BLaER1 treated with 17β-estradiol and CSF1 and Interleukin-3, amounts not matched to agents 10 nM and 100 nM (cell line): ENCODE results near the gene RIMBP3C.
"Not testable (repeated sequence)": the region's sequence is repeated elsewhere in the genome, so short reads cannot be mapped to it uniquely, and the experiment has no call there.

ENCODE experiments used
- H3K27ac ChIP-seq, 11 experiments: shearing (Covaris generic); formaldehyde crosslinking; 2 replicates each; pipeline ENCODE4 v1.8.1; 2022
- H3K27me3 ChIP-seq, 11 experiments: shearing (Covaris generic); formaldehyde crosslinking; 2 replicates each; pipeline ENCODE4 v1.8.1; 2022
- H3K36me3 ChIP-seq, 11 experiments: shearing (Covaris generic); formaldehyde crosslinking; 2 replicates each; pipeline ENCODE4 v1.8.1; 2022
- H3K4me1 ChIP-seq, 10 experiments: shearing (Covaris generic); formaldehyde crosslinking; 2 replicates each; pipeline ENCODE4 v1.8.1; 2022
- H3K4me2 ChIP-seq, 11 experiments: shearing (Covaris generic); formaldehyde crosslinking; 2 replicates each; pipeline ENCODE4 v1.8.1; 2022
- H3K4me3 ChIP-seq, 10 experiments: shearing (Covaris generic); formaldehyde crosslinking; 2 replicates each; pipeline ENCODE4 v1.8.1; 2022
- H3K9ac ChIP-seq, 11 experiments: shearing (Covaris generic); formaldehyde crosslinking; 2 replicates each; pipeline ENCODE4 v1.8.1; 2022
- H3K9me3 ChIP-seq, 11 experiments: shearing (Covaris generic); formaldehyde crosslinking; replicated peaks in 1 of 11; 2 replicates each; pipeline ENCODE4 v1.8.1; 2022
- H4K20me1 ChIP-seq, 11 experiments: shearing (Covaris generic); formaldehyde crosslinking; 2 replicates each; pipeline ENCODE4 v1.8.1; 2022
- Cebpa-rat ChIP-seq, 11 experiments: shearing (Covaris generic); IDR thresholded peaks; 2 replicates each; pipeline ENCODE4 v1.8.1; 2022

The RIMBP3C gene, protein sequence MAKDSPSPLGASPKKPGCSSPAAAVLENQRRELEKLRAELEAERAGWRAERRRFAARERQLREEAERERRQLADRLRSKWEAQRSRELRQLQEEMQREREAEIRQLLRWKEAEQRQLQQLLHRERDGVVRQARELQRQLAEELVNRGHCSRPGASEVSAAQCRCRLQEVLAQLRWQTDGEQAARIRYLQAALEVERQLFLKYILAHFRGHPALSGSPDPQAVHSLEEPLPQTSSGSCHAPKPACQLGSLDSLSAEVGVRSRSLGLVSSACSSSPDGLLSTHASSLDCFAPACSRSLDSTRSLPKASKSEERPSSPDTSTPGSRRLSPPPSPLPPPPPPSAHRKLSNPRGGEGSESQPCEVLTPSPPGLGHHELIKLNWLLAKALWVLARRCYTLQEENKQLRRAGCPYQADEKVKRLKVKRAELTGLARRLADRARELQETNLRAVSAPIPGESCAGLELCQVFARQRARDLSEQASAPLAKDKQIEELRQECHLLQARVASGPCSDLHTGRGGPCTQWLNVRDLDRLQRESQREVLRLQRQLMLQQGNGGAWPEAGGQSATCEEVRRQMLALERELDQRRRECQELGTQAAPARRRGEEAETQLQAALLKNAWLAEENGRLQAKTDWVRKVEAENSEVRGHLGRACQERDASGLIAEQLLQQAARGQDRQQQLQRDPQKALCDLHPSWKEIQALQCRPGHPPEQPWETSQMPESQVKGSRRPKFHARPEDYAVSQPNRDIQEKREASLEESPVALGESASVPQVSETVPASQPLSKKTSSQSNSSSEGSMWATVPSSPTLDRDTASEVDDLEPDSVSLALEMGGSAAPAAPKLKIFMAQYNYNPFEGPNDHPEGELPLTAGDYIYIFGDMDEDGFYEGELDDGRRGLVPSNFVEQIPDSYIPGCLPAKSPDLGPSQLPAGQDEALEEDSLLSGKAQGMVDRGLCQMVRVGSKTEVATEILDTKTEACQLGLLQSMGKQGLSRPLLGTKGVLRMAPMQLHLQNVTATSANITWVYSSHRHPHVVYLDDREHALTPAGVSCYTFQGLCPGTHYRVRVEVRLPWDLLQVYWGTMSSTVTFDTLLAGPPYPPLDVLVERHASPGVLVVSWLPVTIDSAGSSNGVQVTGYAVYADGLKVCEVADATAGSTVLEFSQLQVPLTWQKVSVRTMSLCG (N-terminal part only)

DNA sequence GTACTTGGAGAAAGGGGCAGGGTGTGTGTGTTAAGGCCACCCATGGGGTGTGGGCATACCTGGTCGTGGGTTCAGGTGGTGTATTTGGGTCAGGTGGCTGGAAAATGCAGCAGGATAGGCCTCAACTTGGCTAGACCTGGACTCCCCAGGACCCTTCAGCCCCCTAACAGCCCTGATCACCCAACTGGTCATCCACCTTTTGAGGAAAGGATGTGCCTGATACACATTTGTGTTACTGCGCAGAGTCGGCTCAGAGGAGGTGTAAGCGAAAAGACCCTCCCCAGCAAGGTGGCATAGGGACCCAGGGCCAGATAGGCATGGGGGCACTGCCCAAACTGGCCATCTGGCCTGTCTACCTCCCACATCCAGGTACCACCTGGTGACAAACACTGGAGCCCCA, at the start of gene RIMBP3C:
Gene RIMBP3C (minus strand): TSS at position 101 of the 400 bp plus-strand sequence. CDS start 485 bp downstream, outside the sequence.
- H3K27me3 ChIP-seq, H3K4me1 ChIP-seq, H3K4me3 ChIP-seq, H3K9me3 ChIP-seq, H4K20me1 ChIP-seq, H3K27ac ChIP-seq, H3K36me3 ChIP-seq, H3K9ac ChIP-seq, H3K4me2 ChIP-seq: not testable (repeated sequence)

DNA sequence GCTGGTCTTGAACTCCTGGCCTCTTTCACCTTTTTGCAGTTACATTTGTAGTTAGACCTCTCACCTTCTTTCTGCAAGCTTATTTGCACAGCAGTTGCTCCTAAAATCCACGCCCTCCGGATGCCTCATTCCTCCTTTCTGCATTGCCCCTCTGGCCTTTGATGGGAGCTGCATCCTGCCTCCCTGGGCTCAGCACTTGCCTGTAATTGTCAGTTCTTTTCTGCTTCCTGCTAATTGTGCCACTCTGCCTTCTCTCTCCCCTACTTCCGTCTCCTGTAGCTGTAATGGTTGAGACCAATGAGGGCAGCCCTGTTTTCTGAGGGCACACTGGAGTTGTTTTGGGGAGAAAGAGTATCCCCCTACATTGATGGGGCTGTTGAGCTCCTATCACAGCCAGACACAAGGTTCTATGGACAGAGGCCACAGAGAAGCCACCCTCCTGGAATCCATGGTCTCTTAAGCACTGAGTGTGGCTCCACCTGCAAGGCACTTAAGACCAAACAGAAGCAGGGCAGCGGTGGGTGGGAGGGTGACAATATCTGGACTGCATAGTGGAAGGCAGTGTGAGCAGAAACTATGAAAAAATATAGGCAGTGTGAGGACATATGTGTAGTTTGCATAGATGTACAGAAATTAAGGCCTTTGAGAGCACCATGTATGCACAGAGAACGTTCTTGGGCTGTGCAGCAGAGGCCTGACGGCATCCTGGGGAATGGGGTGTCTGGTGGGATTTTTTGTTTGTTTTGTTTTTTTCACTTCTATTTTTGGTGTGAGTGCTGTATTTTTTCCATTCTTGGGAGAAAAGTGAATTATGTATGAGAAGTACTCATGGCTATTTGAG, 48.0 kb upstream of the RIMBP3C start:
- Histone ChIP-seq H3K27me3 (no peaks in the 10 kb centered on the region), H4K20me1 (peaks cover 100% of the 10 kb centered on the region in 11 experiments), H3K4me1 (peaks cover 0 to 53% (median 8%) of the 10 kb centered on the region in 10 experiments; a peak in 12 of 20 replicates), H3K4me3 (no peak overlapping the region), H3K27ac (no peak overlapping the region), H3K4me2 (peak overlapping the region in 4 of 11 experiments; percentile 1 to 24 (median 12); a peak in 2 of 22 replicates), H3K9ac (peak overlapping the region in 1 of 11 experiments; percentile 14; a peak in 1 of 22 replicates), H3K9me3 (no peaks in the 10 kb centered on the region), H3K36me3 (peaks cover 46 to 96% (median 85%) of the 10 kb centered on the region in 11 experiments)
- no peak for TF ChIP-seq Cebpa-rat (IDR thresholded peaks at IDR 0.05)

DNA sequence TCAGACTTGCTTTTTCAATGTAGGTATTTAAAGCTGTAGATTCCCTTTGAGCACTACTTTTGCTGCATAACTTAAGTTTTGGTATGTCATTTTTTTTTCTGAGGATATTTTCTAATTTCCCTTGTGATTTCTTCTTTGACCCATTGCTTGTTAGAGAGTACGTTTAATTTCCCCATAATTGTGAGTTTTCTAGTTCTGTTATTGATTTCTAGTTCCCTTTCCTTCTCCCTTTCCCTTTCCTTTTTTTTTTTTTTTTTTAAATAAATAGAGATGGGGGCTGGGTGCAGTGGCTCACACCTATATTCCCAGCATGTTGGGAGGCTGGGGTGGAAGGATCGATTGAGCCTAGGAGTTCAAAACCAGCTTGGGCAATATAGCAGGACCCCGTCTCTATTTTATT, 47.0 kb upstream of the RIMBP3C start:
- H4K20me1 ChIP-seq, result peaks cover 100% of the 10 kb centered on the region in 11 experiments
- H3K27ac ChIP-seq, result peak overlapping the region in 1 of 11 experiments; percentile 16; a peak in 1 of 22 replicates
- peaks cover 56 to 100% (median 92%) of the 10 kb centered on the region in 11 experiments for H3K36me3 ChIP-seq

DNA sequence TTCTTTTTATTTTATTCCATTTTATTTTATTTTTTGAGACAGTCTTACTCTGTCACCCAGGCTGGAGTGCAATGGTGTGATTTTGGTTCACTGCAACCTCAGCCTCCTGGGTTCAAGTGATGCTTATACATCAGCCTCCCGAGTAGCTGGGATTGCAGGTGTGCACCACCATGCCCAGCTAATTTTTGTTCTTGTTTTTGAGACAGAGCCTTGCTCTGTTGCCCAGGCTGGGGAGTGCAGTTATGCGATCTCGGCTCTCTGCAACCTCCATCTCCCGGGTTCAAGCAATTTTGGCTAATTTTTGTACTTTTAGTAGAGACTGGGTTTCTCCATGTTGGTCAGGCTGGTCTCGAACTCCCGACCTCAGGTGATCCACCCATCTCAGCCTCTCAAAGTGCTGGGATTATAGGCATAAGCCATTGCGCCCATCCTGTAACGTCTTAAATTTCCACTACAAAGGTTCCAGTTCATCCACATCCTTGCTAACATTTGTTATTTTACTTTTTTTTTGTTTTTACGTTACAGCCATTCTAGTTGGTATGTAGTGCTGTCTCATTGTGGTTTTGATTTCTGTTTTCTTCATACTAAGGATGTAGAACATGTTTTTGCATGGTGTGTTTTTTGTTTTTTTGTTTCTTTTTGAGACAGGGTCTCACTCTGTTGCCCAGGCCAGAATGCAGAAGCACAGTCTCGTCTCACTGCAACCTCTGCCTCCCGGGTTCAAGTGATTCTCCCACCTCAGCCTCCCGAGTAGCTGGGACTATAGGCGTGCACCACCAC, 45.3 kb upstream of the RIMBP3C start:
- H3K9me3 ChIP-seq, H3K9ac ChIP-seq, H3K27me3 ChIP-seq, H3K27ac ChIP-seq, H3K4me3 ChIP-seq: not testable (repeated sequence)
- Histone ChIP-seq H3K4me1 (peaks cover 4 to 39% (median 17%) of the 10 kb centered on the region in 10 experiments), H3K4me2 (peak overlapping the region in 1 of 11 experiments; percentile 18; a peak in 1 of 22 replicates), H3K36me3 (peaks cover 62 to 100% (median 95%) of the 10 kb centered on the region in 11 experiments), H4K20me1 (peaks cover 100% of the 10 kb centered on the region in 11 experiments)

More for the DNA sequence above, 47.0 kb upstream of the RIMBP3C start:
- H3K4me1 ChIP-seq, result peaks cover 0 to 43% (median 11%) of the 10 kb centered on the region in 10 experiments; a peak in 12 of 20 replicates
- H3K27me3 ChIP-seq, result no peaks in the 10 kb centered on the region
- H3K4me2 ChIP-seq, result peak overlapping the region in 3 of 11 experiments; percentile 11 to 24 (median 12); a peak in 2 of 22 replicates
- TF ChIP-seq Cebpa-rat (IDR thresholded peaks at IDR 0.05), result no peak
- H3K9me3 ChIP-seq, result no peaks in the 10 kb centered on the region
- H3K9ac ChIP-seq, result peak overlapping the region in 1 of 11 experiments; percentile 14; a peak in 2 of 22 replicates
- H3K4me3 ChIP-seq, result no peak overlapping the region

DNA sequence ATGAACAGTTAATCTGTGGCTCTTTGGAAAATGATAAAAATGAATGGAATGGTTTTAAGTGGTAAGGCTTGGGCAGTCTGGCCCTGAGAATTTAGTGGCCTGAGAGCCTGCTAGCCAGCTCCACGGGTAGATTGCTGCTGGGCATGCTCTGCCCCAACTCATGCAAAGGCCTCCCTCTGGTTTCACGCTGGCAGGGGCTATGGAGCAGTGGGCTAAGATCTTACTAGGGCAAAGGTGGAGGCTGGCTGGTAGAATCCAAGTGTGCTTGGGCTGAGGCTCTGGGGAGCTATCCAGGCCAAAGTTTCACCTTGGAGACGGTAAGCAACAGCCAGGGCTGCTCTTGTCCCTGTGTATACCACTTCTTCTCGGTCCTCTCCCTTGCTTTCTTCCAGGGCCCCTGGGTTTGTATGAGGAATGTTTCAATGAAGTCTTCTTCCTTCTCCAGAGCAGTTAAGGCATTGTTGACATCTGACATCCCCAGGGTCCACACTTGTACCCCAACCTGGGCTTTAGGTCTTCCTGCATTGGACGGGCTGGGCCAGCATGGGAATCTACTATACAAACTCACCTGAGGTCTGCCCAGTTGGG, 43.7 kb upstream of the RIMBP3C start:
- peaks cover 19 to 55% (median 33%) of the 10 kb centered on the region in 10 experiments for H3K4me1 ChIP-seq
- H4K20me1 ChIP-seq, result peaks cover 100% of the 10 kb centered on the region in 11 experiments
- no peak overlapping the region for H3K27ac ChIP-seq
- H3K36me3 ChIP-seq, result peaks cover 61 to 98% (median 96%) of the 10 kb centered on the region in 11 experiments
- H3K4me2 ChIP-seq, result no peak overlapping the region
- no peaks in the 10 kb centered on the region for H3K27me3 ChIP-seq
- no peak overlapping the region for H3K9ac ChIP-seq
- H3K4me3 ChIP-seq, result no peak overlapping the region
- no peaks in the 10 kb centered on the region for H3K9me3 ChIP-seq
- TF ChIP-seq Cebpa-rat (IDR thresholded peaks at IDR 0.05), result no peak

DNA sequence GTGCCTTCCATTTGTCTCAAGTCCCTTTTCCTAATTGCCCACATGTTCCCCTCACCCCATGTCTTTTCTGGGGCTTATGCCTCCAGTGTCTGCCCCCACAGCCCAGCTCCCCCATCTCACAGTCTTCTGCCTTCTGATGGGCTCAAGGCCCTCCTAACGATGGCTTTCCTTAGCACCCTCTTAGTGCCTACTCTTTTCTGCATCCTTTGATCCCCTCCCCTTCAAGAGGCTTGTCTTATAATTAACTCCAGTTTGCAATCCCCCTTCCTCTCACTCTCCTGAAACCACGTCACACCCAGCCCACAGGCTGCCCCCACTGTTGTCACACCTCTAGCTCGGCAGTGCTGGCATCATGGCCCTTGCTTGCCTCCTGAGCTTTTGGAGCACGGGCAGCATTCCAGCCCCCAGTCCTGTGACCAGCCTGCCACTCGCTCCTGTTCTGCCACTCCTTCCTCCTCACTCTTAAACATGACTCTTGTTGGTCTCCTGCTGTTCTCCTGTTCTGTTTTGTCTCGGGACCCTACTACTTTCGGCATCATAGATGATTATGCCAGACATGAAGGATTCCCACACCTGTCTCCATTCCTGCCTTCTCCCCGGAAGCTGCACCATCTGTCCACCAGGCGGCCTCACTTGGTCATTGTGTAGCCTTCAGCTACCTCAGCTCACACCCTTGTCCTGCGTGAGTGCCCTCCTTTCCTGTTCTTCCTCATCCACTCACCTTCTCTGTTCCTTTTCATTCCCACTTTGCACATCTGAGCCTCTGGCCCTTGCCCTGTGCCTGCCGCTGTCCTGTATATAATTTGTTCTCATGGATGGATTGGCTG, 42.4 kb upstream of the RIMBP3C start:
- Histone ChIP-seq H3K27me3 (no peaks in the 10 kb centered on the region), H3K36me3 (peaks cover 61 to 98% (median 90%) of the 10 kb centered on the region in 11 experiments), H3K4me1 (peaks cover 28 to 61% (median 42%) of the 10 kb centered on the region in 10 experiments), H3K4me2 (peak overlapping the region in 1 of 11 experiments; percentile 10; a peak in 1 of 22 replicates), H3K27ac (no peak overlapping the region), H4K20me1 (peaks cover 100% of the 10 kb centered on the region in 11 experiments), H3K9ac (no peak overlapping the region), H3K9me3 (no peaks in the 10 kb centered on the region), H3K4me3 (no peak overlapping the region)
- no peak for TF ChIP-seq Cebpa-rat (IDR thresholded peaks at IDR 0.05)

DNA sequence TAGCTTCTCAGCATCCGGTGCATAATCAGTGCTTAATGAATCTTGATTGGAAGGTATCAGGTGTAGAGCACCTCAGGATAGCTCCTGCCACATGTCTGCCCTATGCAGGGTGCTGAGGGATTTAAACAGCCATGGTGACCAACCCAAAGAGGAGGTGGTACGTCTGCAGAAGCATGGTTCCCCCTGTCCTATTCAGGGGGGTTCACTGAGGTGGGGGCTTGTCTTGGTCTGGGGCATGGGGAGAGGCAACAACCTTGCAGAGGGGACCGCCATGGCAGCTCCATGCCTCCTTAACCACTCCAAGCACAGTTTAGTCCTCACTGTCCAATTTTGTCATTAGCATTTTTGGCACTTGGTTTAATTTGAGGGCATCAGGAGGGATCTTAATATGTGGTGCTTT, 41.2 kb upstream of the RIMBP3C start:
- H3K4me3 ChIP-seq, result no peak overlapping the region
- no peak for TF ChIP-seq Cebpa-rat (IDR thresholded peaks at IDR 0.05)
- H3K36me3 ChIP-seq, result peaks cover 61 to 92% (median 78%) of the 10 kb centered on the region in 11 experiments
- H4K20me1 ChIP-seq, result peaks cover 100% of the 10 kb centered on the region in 11 experiments
- H3K4me2 ChIP-seq, result no peak overlapping the region
- H3K4me1 ChIP-seq, result peaks cover 39 to 63% (median 47%) of the 10 kb centered on the region in 10 experiments
- no peak overlapping the region for H3K27ac ChIP-seq
- H3K9me3 ChIP-seq, result no peaks in the 10 kb centered on the region
- no peaks in the 10 kb centered on the region for H3K27me3 ChIP-seq
- H3K9ac ChIP-seq, result no peak overlapping the region
